ENCODE data around the gene HOXC4. TPM values are rescaled to one million over a fixed set of nuclear protein-coding genes. Genes with fewer than 3 reads are reported as not detected.
A peak's percentile ranks its signal among the peaks of the same experiment; 100 is the strongest.

HOXC4 gene
- polyA plus RNA-seq, 4 donors = 0.54 to 8.2 (median 1.1) TPM; not detected in 1

GRCh38 chr12:54034785-54035310, 18.8 kb upstream of the HOXC4 start:
- 33 to 62% (median 54%) methylated on average over 22 of the region's 22 CpGs for WGBS, 3 donors
- DNase-seq = no peak
- H3K27me3 ChIP-seq (ENCODE audit: control insufficient read depth in 3 of 3, insufficient read depth in 3 of 3, low read length in 3 of 3) = peaks cover 21 to 99% (median 31%) of the 10 kb centered on the region in 3 donors
- no peak overlapping the region for H3K4me3 ChIP-seq (ENCODE audit: low read depth in 1 of 3, low read length in 3 of 3)
- FAIRE-seq = no peak
- H3K27ac ChIP-seq (ENCODE audit: low read depth in 1 of 3, low read length in 2 of 3) = no peak overlapping the region
- peaks cover 0 to 31% (median 0%) of the 10 kb centered on the region in 3 donors for H3K4me1 ChIP-seq (ENCODE audit: control insufficient read depth in 3 of 3, insufficient read depth in 2 of 3, low read depth in 1 of 3, low read length in 2 of 3)
- H3K9me3 ChIP-seq (ENCODE audit: control insufficient read depth in 2 of 2, insufficient read depth in 1 of 2, low read depth in 1 of 2, low read length in 1 of 2) = no peaks in the 10 kb centered on the region
- peaks cover 0 to 17% (median 0%) of the 10 kb centered on the region in 3 donors for H3K36me3 ChIP-seq (ENCODE audit: control insufficient read depth in 3 of 3, insufficient read depth in 2 of 3, low read depth in 1 of 3, low read length in 3 of 3)

GRCh38 chr12:54035568-54036264, 17.9 kb upstream of the HOXC4 start:
- peaks cover 21 to 99% (median 35%) of the 10 kb centered on the region in 3 donors for H3K27me3 ChIP-seq (ENCODE audit: control insufficient read depth in 3 of 3, insufficient read depth in 3 of 3, low read length in 3 of 3)
- FAIRE-seq (no peak), DNase-seq (no peak)
- WGBS, 3 donors = 55 to 75% (median 64%) methylated on average over 6 of the region's 6 CpGs
- no peak overlapping the region for H3K4me3 ChIP-seq (ENCODE audit: low read depth in 1 of 3, low read length in 3 of 3)
- H3K27ac ChIP-seq (ENCODE audit: low read depth in 1 of 3, low read length in 2 of 3) = no peak overlapping the region
- H3K9me3 ChIP-seq (ENCODE audit: control insufficient read depth in 2 of 2, insufficient read depth in 1 of 2, low read depth in 1 of 2, low read length in 1 of 2) = no peaks in the 10 kb centered on the region
- H3K36me3 ChIP-seq (ENCODE audit: control insufficient read depth in 3 of 3, insufficient read depth in 2 of 3, low read depth in 1 of 3, low read length in 3 of 3) = peaks cover 0 to 15% (median 0%) of the 10 kb centered on the region in 3 donors
- H3K4me1 ChIP-seq (ENCODE audit: control insufficient read depth in 3 of 3, insufficient read depth in 2 of 3, low read depth in 1 of 3, low read length in 2 of 3) = peaks cover 0 to 31% (median 0%) of the 10 kb centered on the region in 3 donors

- FAIRE-seq (no peak), DNase-seq (no peak)
- 72 to 77% (median 73%) methylated on average over 14 of the region's 14 CpGs for WGBS, 3 donors
- Histone ChIP-seq H3K27ac (ENCODE audit: low read depth in 1 of 3, low read length in 2 of 3) (no peak overlapping the region), H3K4me1 (ENCODE audit: control insufficient read depth in 3 of 3, insufficient read depth in 2 of 3, low read depth in 1 of 3, low read length in 2 of 3) (peaks cover 0 to 31% (median 0%) of the 10 kb centered on the region in 3 donors), H3K36me3 (ENCODE audit: control insufficient read depth in 3 of 3, insufficient read depth in 2 of 3, low read depth in 1 of 3, low read length in 3 of 3) (peaks cover 0 to 12% (median 0%) of the 10 kb centered on the region in 3 donors), H3K4me3 (ENCODE audit: low read depth in 1 of 3, low read length in 3 of 3) (no peak overlapping the region), H3K9me3 (ENCODE audit: control insufficient read depth in 2 of 2, insufficient read depth in 1 of 2, low read depth in 1 of 2, low read length in 1 of 2) (no peaks in the 10 kb centered on the region), H3K27me3 (ENCODE audit: control insufficient read depth in 3 of 3, insufficient read depth in 3 of 3, low read length in 3 of 3) (peaks cover 22 to 97% (median 32%) of the 10 kb centered on the region in 3 donors)
Measured at GRCh38 chr12:54036620-54037359, 16.8 kb upstream of the HOXC4 start.

- Histone ChIP-seq H3K4me3 (ENCODE audit: low read depth in 1 of 3, low read length in 3 of 3) (no peak overlapping the region), H3K27me3 (ENCODE audit: control insufficient read depth in 3 of 3, insufficient read depth in 3 of 3, low read length in 3 of 3) (peaks cover 21 to 93% (median 30%) of the 10 kb centered on the region in 3 donors), H3K9me3 (ENCODE audit: control insufficient read depth in 2 of 2, insufficient read depth in 1 of 2, low read depth in 1 of 2, low read length in 1 of 2) (no peaks in the 10 kb centered on the region), H3K27ac (ENCODE audit: low read depth in 1 of 3, low read length in 2 of 3) (peak overlapping the region in 1 of 3 donors; percentile 23), H3K4me1 (ENCODE audit: control insufficient read depth in 3 of 3, insufficient read depth in 2 of 3, low read depth in 1 of 3, low read length in 2 of 3) (peaks cover 0 to 30% (median 0%) of the 10 kb centered on the region in 3 donors), H3K36me3 (ENCODE audit: control insufficient read depth in 3 of 3, insufficient read depth in 2 of 3, low read depth in 1 of 3, low read length in 3 of 3) (peaks cover 0 to 12% (median 0%) of the 10 kb centered on the region in 3 donors)
- WGBS, 3 donors = 50 to 53% (median 52%) methylated on average over 14 of the region's 14 CpGs
- no peak for DNase-seq
- no peak for FAIRE-seq
Measured at GRCh38 chr12:54037360-54038283, 16.0 kb upstream of the HOXC4 start.

- Histone ChIP-seq H3K27me3 (ENCODE audit: control insufficient read depth in 3 of 3, insufficient read depth in 3 of 3, low read length in 3 of 3) (peaks cover 17 to 92% (median 25%) of the 10 kb centered on the region in 3 donors), H3K4me3 (ENCODE audit: low read depth in 1 of 3, low read length in 3 of 3) (no peak overlapping the region), H3K4me1 (ENCODE audit: control insufficient read depth in 3 of 3, insufficient read depth in 2 of 3, low read depth in 1 of 3, low read length in 2 of 3) (peaks cover 0 to 25% (median 0%) of the 10 kb centered on the region in 3 donors), H3K9me3 (ENCODE audit: control insufficient read depth in 2 of 2, insufficient read depth in 1 of 2, low read depth in 1 of 2, low read length in 1 of 2) (no peaks in the 10 kb centered on the region), H3K36me3 (ENCODE audit: control insufficient read depth in 3 of 3, insufficient read depth in 2 of 3, low read depth in 1 of 3, low read length in 3 of 3) (peaks cover 0 to 12% (median 0%) of the 10 kb centered on the region in 3 donors), H3K27ac (ENCODE audit: low read depth in 1 of 3, low read length in 2 of 3) (peak overlapping the region in 2 of 3 donors; percentile 14 to 23)
- no peak for FAIRE-seq
- WGBS, 3 donors = 50 to 59% (median 54%) methylated on average over 5 of the region's 5 CpGs
- no peak for DNase-seq
Measured at GRCh38 chr12:54038284-54038870, 15.3 kb upstream of the HOXC4 start.

GRCh38 chr12:54038871-54039414, 14.7 kb upstream of the HOXC4 start:
- peaks cover 0 to 21% (median 0%) of the 10 kb centered on the region in 3 donors for H3K4me1 ChIP-seq (ENCODE audit: control insufficient read depth in 3 of 3, insufficient read depth in 2 of 3, low read depth in 1 of 3, low read length in 2 of 3)
- H3K4me3 ChIP-seq (ENCODE audit: low read depth in 1 of 3, low read length in 3 of 3) = no peak overlapping the region
- H3K36me3 ChIP-seq (ENCODE audit: control insufficient read depth in 3 of 3, insufficient read depth in 2 of 3, low read depth in 1 of 3, low read length in 3 of 3) = peaks cover 0 to 12% (median 0%) of the 10 kb centered on the region in 3 donors
- WGBS, 3 donors = 36 to 55% (median 47%) methylated on average over 8 to 9 of the region's 9 CpGs
- peaks cover 16 to 91% (median 23%) of the 10 kb centered on the region in 3 donors for H3K27me3 ChIP-seq (ENCODE audit: control insufficient read depth in 3 of 3, insufficient read depth in 3 of 3, low read length in 3 of 3)
- no peak for DNase-seq
- FAIRE-seq = no peak
- peak overlapping the region; percentile 5 to 57 (median 17) for H3K27ac ChIP-seq (ENCODE audit: low read depth in 1 of 3, low read length in 2 of 3)
- no peaks in the 10 kb centered on the region for H3K9me3 ChIP-seq (ENCODE audit: control insufficient read depth in 2 of 2, insufficient read depth in 1 of 2, low read depth in 1 of 2, low read length in 1 of 2)

GRCh38 chr12:54039417-54040147, 14.1 kb upstream of the HOXC4 start:
- Histone ChIP-seq H3K4me3 (ENCODE audit: low read depth in 1 of 3, low read length in 3 of 3) (no peak overlapping the region), H3K36me3 (ENCODE audit: control insufficient read depth in 3 of 3, insufficient read depth in 2 of 3, low read depth in 1 of 3, low read length in 3 of 3) (peaks cover 0 to 10% (median 0%) of the 10 kb centered on the region in 3 donors), H3K9me3 (ENCODE audit: control insufficient read depth in 2 of 2, insufficient read depth in 1 of 2, low read depth in 1 of 2, low read length in 1 of 2) (no peaks in the 10 kb centered on the region), H3K27ac (ENCODE audit: low read depth in 1 of 3, low read length in 2 of 3) (peak overlapping the region; percentile 5 to 60 (median 57)), H3K27me3 (ENCODE audit: control insufficient read depth in 3 of 3, insufficient read depth in 3 of 3, low read length in 3 of 3) (peaks cover 10 to 85% (median 25%) of the 10 kb centered on the region in 3 donors), H3K4me1 (ENCODE audit: control insufficient read depth in 3 of 3, insufficient read depth in 2 of 3, low read depth in 1 of 3, low read length in 2 of 3) (peaks cover 0 to 20% (median 0%) of the 10 kb centered on the region in 3 donors)
- FAIRE-seq = no peak
- WGBS, 3 donors = 21 to 27% (median 22%) methylated on average over 16 of the region's 16 CpGs
- DNase-seq = no peak

All from small intestine (tissue), 7 donors.